ENCODE measurements around the gene NTM.

NTM gene

GRCh38 chr11:131893103-131893890, 522.9 kb downstream of the NTM start:
- no peak overlapping the region for H3K27ac ChIP-seq (ENCODE audit: low read depth in 2 of 2, low read length in 2 of 2)
- no peaks in the 10 kb centered on the region for H3K4me1 ChIP-seq (ENCODE audit: control insufficient read depth in 2 of 2, insufficient read depth in 2 of 2, low read length in 2 of 2)
- no peak overlapping the region for H3K4me3 ChIP-seq (ENCODE audit: low read length in 2 of 2)
- H3K9ac ChIP-seq (ENCODE audit: low read depth in 1 of 2, low read length in 2 of 2), result no peak overlapping the region
- H3K27me3 ChIP-seq (ENCODE audit: control insufficient read depth in 2 of 2, insufficient read depth in 2 of 2, low read length in 2 of 2), result no peaks in the 10 kb centered on the region
- H3K36me3 ChIP-seq (ENCODE audit: control insufficient read depth in 2 of 2, insufficient read depth in 2 of 2, low read length in 2 of 2), result no peaks in the 10 kb centered on the region
- H3K9me3 ChIP-seq (ENCODE audit: control insufficient read depth in 2 of 2, low read length in 2 of 2), result no peaks in the 10 kb centered on the region

- Histone ChIP-seq H3K4me1 (ENCODE audit: control insufficient read depth in 2 of 2, insufficient read depth in 2 of 2, low read length in 2 of 2) (no peaks in the 10 kb centered on the region), H3K9me3 (ENCODE audit: control insufficient read depth in 2 of 2, low read length in 2 of 2) (no peaks in the 10 kb centered on the region), H3K36me3 (ENCODE audit: control insufficient read depth in 2 of 2, insufficient read depth in 2 of 2, low read length in 2 of 2) (no peaks in the 10 kb centered on the region), H3K27ac (ENCODE audit: low read depth in 2 of 2, low read length in 2 of 2) (no peak overlapping the region), H3K4me3 (ENCODE audit: low read length in 2 of 2) (no peak overlapping the region), H3K9ac (ENCODE audit: low read depth in 1 of 2, low read length in 2 of 2) (no peak overlapping the region), H3K27me3 (ENCODE audit: control insufficient read depth in 2 of 2, insufficient read depth in 2 of 2, low read length in 2 of 2) (no peaks in the 10 kb centered on the region)
Measured at GRCh38 chr11:131893988-131894387, 523.6 kb downstream of the NTM start.

- Histone ChIP-seq H3K27ac (ENCODE audit: low read depth in 2 of 2, low read length in 2 of 2) (no peak overlapping the region), H3K4me3 (ENCODE audit: low read length in 2 of 2) (no peak overlapping the region), H3K36me3 (ENCODE audit: control insufficient read depth in 2 of 2, insufficient read depth in 2 of 2, low read length in 2 of 2) (no peaks in the 10 kb centered on the region), H3K9me3 (ENCODE audit: control insufficient read depth in 2 of 2, low read length in 2 of 2) (no peaks in the 10 kb centered on the region), H3K4me1 (ENCODE audit: control insufficient read depth in 2 of 2, insufficient read depth in 2 of 2, low read length in 2 of 2) (no peaks in the 10 kb centered on the region), H3K27me3 (ENCODE audit: control insufficient read depth in 2 of 2, insufficient read depth in 2 of 2, low read length in 2 of 2) (no peaks in the 10 kb centered on the region), H3K9ac (ENCODE audit: low read depth in 1 of 2, low read length in 2 of 2) (no peak overlapping the region)
Measured at GRCh38 chr11:131894615-131895544, 524.5 kb downstream of the NTM start.

- Histone ChIP-seq H3K9me3 (ENCODE audit: control insufficient read depth in 2 of 2, low read length in 2 of 2) (no peaks in the 10 kb centered on the region), H3K4me3 (ENCODE audit: low read length in 2 of 2) (no peak overlapping the region), H3K27me3 (ENCODE audit: control insufficient read depth in 2 of 2, insufficient read depth in 2 of 2, low read length in 2 of 2) (no peaks in the 10 kb centered on the region), H3K9ac (ENCODE audit: low read depth in 1 of 2, low read length in 2 of 2) (no peak overlapping the region), H3K4me1 (ENCODE audit: control insufficient read depth in 2 of 2, insufficient read depth in 2 of 2, low read length in 2 of 2) (no peaks in the 10 kb centered on the region), H3K27ac (ENCODE audit: low read depth in 2 of 2, low read length in 2 of 2) (no peak overlapping the region), H3K36me3 (ENCODE audit: control insufficient read depth in 2 of 2, insufficient read depth in 2 of 2, low read length in 2 of 2) (no peaks in the 10 kb centered on the region)
Measured at GRCh38 chr11:131895865-131896264, 525.5 kb downstream of the NTM start.

GRCh38 chr11:131896978-131897615, 526.7 kb downstream of the NTM start:
- H3K36me3 ChIP-seq (ENCODE audit: control insufficient read depth in 2 of 2, insufficient read depth in 2 of 2, low read length in 2 of 2), result no peaks in the 10 kb centered on the region
- H3K27me3 ChIP-seq (ENCODE audit: control insufficient read depth in 2 of 2, insufficient read depth in 2 of 2, low read length in 2 of 2), result no peaks in the 10 kb centered on the region
- no peaks in the 10 kb centered on the region for H3K9me3 ChIP-seq (ENCODE audit: control insufficient read depth in 2 of 2, low read length in 2 of 2)
- H3K27ac ChIP-seq (ENCODE audit: low read depth in 2 of 2, low read length in 2 of 2), result no peak overlapping the region
- H3K4me1 ChIP-seq (ENCODE audit: control insufficient read depth in 2 of 2, insufficient read depth in 2 of 2, low read length in 2 of 2), result no peaks in the 10 kb centered on the region
- H3K9ac ChIP-seq (ENCODE audit: low read depth in 1 of 2, low read length in 2 of 2), result no peak overlapping the region
- H3K4me3 ChIP-seq (ENCODE audit: low read length in 2 of 2), result no peak overlapping the region

- H3K4me1 ChIP-seq (ENCODE audit: control insufficient read depth in 2 of 2, insufficient read depth in 2 of 2, low read length in 2 of 2), result no peaks in the 10 kb centered on the region
- no peak overlapping the region for H3K27ac ChIP-seq (ENCODE audit: low read depth in 2 of 2, low read length in 2 of 2)
- H3K9me3 ChIP-seq (ENCODE audit: control insufficient read depth in 2 of 2, low read length in 2 of 2), result no peaks in the 10 kb centered on the region
- no peaks in the 10 kb centered on the region for H3K27me3 ChIP-seq (ENCODE audit: control insufficient read depth in 2 of 2, insufficient read depth in 2 of 2, low read length in 2 of 2)
- H3K9ac ChIP-seq (ENCODE audit: low read depth in 1 of 2, low read length in 2 of 2), result no peak overlapping the region
- no peaks in the 10 kb centered on the region for H3K36me3 ChIP-seq (ENCODE audit: control insufficient read depth in 2 of 2, insufficient read depth in 2 of 2, low read length in 2 of 2)
- no peak overlapping the region for H3K4me3 ChIP-seq (ENCODE audit: low read length in 2 of 2)
Measured at GRCh38 chr11:131897956-131898355, 527.5 kb downstream of the NTM start.

GRCh38 chr11:131898949-131899348, 528.5 kb downstream of the NTM start:
- no peak overlapping the region for H3K4me3 ChIP-seq (ENCODE audit: low read length in 2 of 2)
- no peaks in the 10 kb centered on the region for H3K4me1 ChIP-seq (ENCODE audit: control insufficient read depth in 2 of 2, insufficient read depth in 2 of 2, low read length in 2 of 2)
- H3K9ac ChIP-seq (ENCODE audit: low read depth in 1 of 2, low read length in 2 of 2), result no peak overlapping the region
- H3K27ac ChIP-seq (ENCODE audit: low read depth in 2 of 2, low read length in 2 of 2), result no peak overlapping the region
- H3K27me3 ChIP-seq (ENCODE audit: control insufficient read depth in 2 of 2, insufficient read depth in 2 of 2, low read length in 2 of 2), result no peaks in the 10 kb centered on the region
- H3K36me3 ChIP-seq (ENCODE audit: control insufficient read depth in 2 of 2, insufficient read depth in 2 of 2, low read length in 2 of 2), result no peaks in the 10 kb centered on the region
- H3K9me3 ChIP-seq (ENCODE audit: control insufficient read depth in 2 of 2, low read length in 2 of 2), result no peaks in the 10 kb centered on the region

- Histone ChIP-seq H3K4me1 (ENCODE audit: control insufficient read depth in 2 of 2, insufficient read depth in 2 of 2, low read length in 2 of 2) (no peaks in the 10 kb centered on the region), H3K9ac (ENCODE audit: low read depth in 1 of 2, low read length in 2 of 2) (no peak overlapping the region), H3K4me3 (ENCODE audit: low read length in 2 of 2) (no peak overlapping the region), H3K27ac (ENCODE audit: low read depth in 2 of 2, low read length in 2 of 2) (no peak overlapping the region), H3K9me3 (ENCODE audit: control insufficient read depth in 2 of 2, low read length in 2 of 2) (no peaks in the 10 kb centered on the region), H3K27me3 (ENCODE audit: control insufficient read depth in 2 of 2, insufficient read depth in 2 of 2, low read length in 2 of 2) (no peaks in the 10 kb centered on the region), H3K36me3 (ENCODE audit: control insufficient read depth in 2 of 2, insufficient read depth in 2 of 2, low read length in 2 of 2) (no peaks in the 10 kb centered on the region)
Measured at GRCh38 chr11:131899950-131900580, 529.6 kb downstream of the NTM start.

- no peaks in the 10 kb centered on the region for H3K4me1 ChIP-seq (ENCODE audit: control insufficient read depth in 2 of 2, insufficient read depth in 2 of 2, low read length in 2 of 2)
- no peak overlapping the region for H3K9ac ChIP-seq (ENCODE audit: low read depth in 1 of 2, low read length in 2 of 2)
- no peaks in the 10 kb centered on the region for H3K27me3 ChIP-seq (ENCODE audit: control insufficient read depth in 2 of 2, insufficient read depth in 2 of 2, low read length in 2 of 2)
- H3K4me3 ChIP-seq (ENCODE audit: low read length in 2 of 2), result no peak overlapping the region
- no peaks in the 10 kb centered on the region for H3K36me3 ChIP-seq (ENCODE audit: control insufficient read depth in 2 of 2, insufficient read depth in 2 of 2, low read length in 2 of 2)
- no peaks in the 10 kb centered on the region for H3K9me3 ChIP-seq (ENCODE audit: control insufficient read depth in 2 of 2, low read length in 2 of 2)
- no peak overlapping the region for H3K27ac ChIP-seq (ENCODE audit: low read depth in 2 of 2, low read length in 2 of 2)
Measured at GRCh38 chr11:131902421-131902820, 532.0 kb downstream of the NTM start.

Measured in mucosa of rectum (tissue), 2 donors.